GM19035 (cell line): ENCODE data around the gene CCR5AS.
"Not testable (repeated sequence)": the region's sequence is repeated elsewhere in the genome, so short reads cannot be mapped to it uniquely, and the experiment has no call there.

Experiments
- ATAC-seq: cut with Tn5 transposase; IDR thresholded peaks from one replicate; pipeline ENCODE4 v1.9.1; 2021; ENCODE audit not compliant: unreplicated experiment

The CCR5AS gene

GRCh38 chr3:46429671-46430070 is 22.8 kb upstream of the CCR5AS start:
- no peak for ATAC-seq

GRCh38 chr3:46429250-46429649 is 22.4 kb upstream of the CCR5AS start:
- no peak for ATAC-seq

GRCh38 chr3:46427916-46428833 is 21.3 kb upstream of the CCR5AS start:
- no peak for ATAC-seq

GRCh38 chr3:46427404-46427803 is 20.5 kb upstream of the CCR5AS start:
- not testable (repeated sequence) for ATAC-seq

- not testable (repeated sequence) for ATAC-seq
Observed at GRCh38 chr3:46426476-46426875, 19.6 kb upstream of the CCR5AS start.

GRCh38 chr3:46423588-46423987 is 16.7 kb upstream of the CCR5AS start:
- no peak for ATAC-seq

GRCh38 chr3:46422617-46423016 is 15.8 kb upstream of the CCR5AS start:
- no peak for ATAC-seq

- no peak for ATAC-seq
Observed at GRCh38 chr3:46420931-46421330, 14.1 kb upstream of the CCR5AS start.

- no peak for ATAC-seq
Observed at GRCh38 chr3:46419816-46420215, 12.9 kb upstream of the CCR5AS start.

GRCh38 chr3:46417841-46418611 is 11.2 kb upstream of the CCR5AS start:
- no peak for ATAC-seq

- ATAC-seq = no peak
Observed at GRCh38 chr3:46416811-46417510, 10.1 kb upstream of the CCR5AS start.

- ATAC-seq = no peak
Observed at GRCh38 chr3:46416125-46416810, 9.4 kb upstream of the CCR5AS start.

GRCh38 chr3:46414739-46415138 is 7.9 kb upstream of the CCR5AS start:
- no peak for ATAC-seq

- no peak for ATAC-seq
Observed at GRCh38 chr3:46413951-46414350, 7.1 kb upstream of the CCR5AS start.

- ATAC-seq = no peak
Observed at GRCh38 chr3:46412786-46413298, 6.0 kb upstream of the CCR5AS start.

GRCh38 chr3:46411271-46411670 is 4.4 kb upstream of the CCR5AS start:
- ATAC-seq = no peak

GRCh38 chr3:46410669-46411068 is 3.8 kb upstream of the CCR5AS start:
- no peak for ATAC-seq

- ATAC-seq = no peak
Observed at GRCh38 chr3:46409739-46410489, 3.0 kb upstream of the CCR5AS start.

- ATAC-seq = no peak
Observed at GRCh38 chr3:46408853-46409252, 2.0 kb upstream of the CCR5AS start.

- ATAC-seq = no peak
Observed at GRCh38 chr3:46407970-46408369, 1.1 kb upstream of the CCR5AS start.
